Mammary epithelial cell (primary cell): Measurements from ENCODE around the gene ARMH4.

Experiments used
- EZH2 ChIP-seq: IDR thresholded peaks from 2 replicates; pipeline ENCODE4 v1.6.1; 2012; ENCODE audit warnings: low read length, inconsistent platforms, borderline replicate concordance
- TF ChIP-seq, protein P1 (sequence below), 2 donors: IDR thresholded peaks in 1 of 2; conservative IDR thresholded peaks in 1 of 2; 2 replicates each; pipeline ENCODE4 v1.5.1; 2011 to 2012; ENCODE audit warnings: inconsistent platforms in 2 of 2, low read length in 2 of 2, mild to moderate bottlenecking in 2 of 2, control low read depth in 1 of 2, low read depth in 1 of 2; ENCODE audit not compliant: insufficient read depth in 1 of 2; ENCODE audit errors: extremely low read depth in 1 of 2

DNA sequence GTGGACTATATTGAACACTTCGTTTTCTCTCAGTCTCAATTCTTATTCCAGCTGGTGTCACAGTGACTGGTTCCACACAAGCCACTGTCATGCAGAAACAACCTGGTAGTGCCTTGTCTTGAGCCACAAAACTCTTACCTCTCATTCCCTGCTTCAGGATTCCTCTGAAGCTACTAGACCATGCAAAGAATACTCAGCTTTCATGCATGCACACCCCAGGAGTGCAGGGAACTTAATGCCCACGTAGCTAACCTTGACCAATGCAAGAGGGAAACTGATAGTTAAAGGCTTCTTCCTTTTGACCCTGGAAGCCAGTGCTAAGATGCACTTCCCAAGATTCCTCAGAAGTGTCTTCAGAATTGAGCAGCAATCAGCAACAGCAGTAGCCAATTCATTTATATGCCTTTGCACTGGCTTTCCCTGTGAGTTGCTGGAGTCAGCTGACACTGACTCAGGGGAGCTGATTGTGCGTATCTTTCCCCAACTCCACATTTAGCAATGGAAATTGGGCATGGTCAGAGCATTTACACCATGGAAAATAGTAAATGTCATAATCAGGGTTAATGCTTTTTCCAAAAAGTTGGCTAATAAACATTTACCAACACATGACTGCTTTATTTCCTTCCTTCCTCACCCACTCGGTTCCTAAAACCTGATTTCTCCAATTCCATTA lies 172.5 kb downstream of the ARMH4 start:
- TF ChIP-seq, protein P1, sequence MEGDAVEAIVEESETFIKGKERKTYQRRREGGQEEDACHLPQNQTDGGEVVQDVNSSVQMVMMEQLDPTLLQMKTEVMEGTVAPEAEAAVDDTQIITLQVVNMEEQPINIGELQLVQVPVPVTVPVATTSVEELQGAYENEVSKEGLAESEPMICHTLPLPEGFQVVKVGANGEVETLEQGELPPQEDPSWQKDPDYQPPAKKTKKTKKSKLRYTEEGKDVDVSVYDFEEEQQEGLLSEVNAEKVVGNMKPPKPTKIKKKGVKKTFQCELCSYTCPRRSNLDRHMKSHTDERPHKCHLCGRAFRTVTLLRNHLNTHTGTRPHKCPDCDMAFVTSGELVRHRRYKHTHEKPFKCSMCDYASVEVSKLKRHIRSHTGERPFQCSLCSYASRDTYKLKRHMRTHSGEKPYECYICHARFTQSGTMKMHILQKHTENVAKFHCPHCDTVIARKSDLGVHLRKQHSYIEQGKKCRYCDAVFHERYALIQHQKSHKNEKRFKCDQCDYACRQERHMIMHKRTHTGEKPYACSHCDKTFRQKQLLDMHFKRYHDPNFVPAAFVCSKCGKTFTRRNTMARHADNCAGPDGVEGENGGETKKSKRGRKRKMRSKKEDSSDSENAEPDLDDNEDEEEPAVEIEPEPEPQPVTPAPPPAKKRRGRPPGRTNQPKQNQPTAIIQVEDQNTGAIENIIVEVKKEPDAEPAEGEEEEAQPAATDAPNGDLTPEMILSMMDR (conservative IDR thresholded peaks at IDR 0.05 in 1 of 2, IDR thresholded peaks at IDR 0.05 in 1 of 2; ENCODE audit: extremely low read depth in 1 of 2, insufficient read depth in 1 of 2, low read depth in 1 of 2, low read length in 2 of 2), result no peak
- no peak for TF ChIP-seq EZH2
